Measurements from ENCODE around the gene CAMK2B.
"Not testable (repeated sequence)": the region's sequence is repeated elsewhere in the genome, so short reads cannot be mapped to it uniquely, and the experiment has no call there.

CAMK2B gene

GRCh38 chr7:44187636-44188416 is 137.6 kb downstream of the CAMK2B start:
- DNase-seq = no peak

- no peak for DNase-seq
Measured at GRCh38 chr7:44186736-44187135, 138.7 kb downstream of the CAMK2B start.

GRCh38 chr7:44185729-44186128 is 139.7 kb downstream of the CAMK2B start:
- DNase-seq = no peak

GRCh38 chr7:44184873-44185446 is 140.4 kb downstream of the CAMK2B start:
- no peak for DNase-seq

- DNase-seq = no peak
Measured at GRCh38 chr7:44184206-44184872, 141.1 kb downstream of the CAMK2B start.

- no peak for DNase-seq
Measured at GRCh38 chr7:44183386-44183785, 142.0 kb downstream of the CAMK2B start.

- no peak for DNase-seq
Measured at GRCh38 chr7:44182827-44183226, 142.6 kb downstream of the CAMK2B start.

- no peak for DNase-seq
Measured at GRCh38 chr7:44180631-44181030, 144.8 kb downstream of the CAMK2B start.

- no peak for DNase-seq
Measured at GRCh38 chr7:44177570-44178131, 147.7 kb downstream of the CAMK2B start.

GRCh38 chr7:44176486-44176885 is 148.9 kb downstream of the CAMK2B start:
- no peak for DNase-seq

GRCh38 chr7:44175730-44176129 is 149.7 kb downstream of the CAMK2B start:
- DNase-seq = no peak

GRCh38 chr7:44174694-44174948 is 150.8 kb downstream of the CAMK2B start:
- not testable (repeated sequence) for DNase-seq

GRCh38 chr7:44173911-44174693 is 151.3 kb downstream of the CAMK2B start:
- no peak for DNase-seq

- DNase-seq = no peak
Measured at GRCh38 chr7:44172803-44173424, 152.5 kb downstream of the CAMK2B start.

- no peak for DNase-seq
Measured at GRCh38 chr7:44172352-44172751, 153.0 kb downstream of the CAMK2B start.

- not testable (repeated sequence) for DNase-seq
Measured at GRCh38 chr7:44171901-44172300, 153.5 kb downstream of the CAMK2B start.

- no peak for DNase-seq
Measured at GRCh38 chr7:44167920-44168319, 157.5 kb downstream of the CAMK2B start.

Measured in cortex of kidney (tissue), 1 donor.